ENCODE data around the gene NODAL. TPM values are rescaled to one million over a fixed set of nuclear protein-coding genes. Genes with fewer than 3 reads are reported as not detected.

The NODAL gene
- total RNA-seq, 1 experiment from 2014 or later, result 57.0 TPM

DNA sequence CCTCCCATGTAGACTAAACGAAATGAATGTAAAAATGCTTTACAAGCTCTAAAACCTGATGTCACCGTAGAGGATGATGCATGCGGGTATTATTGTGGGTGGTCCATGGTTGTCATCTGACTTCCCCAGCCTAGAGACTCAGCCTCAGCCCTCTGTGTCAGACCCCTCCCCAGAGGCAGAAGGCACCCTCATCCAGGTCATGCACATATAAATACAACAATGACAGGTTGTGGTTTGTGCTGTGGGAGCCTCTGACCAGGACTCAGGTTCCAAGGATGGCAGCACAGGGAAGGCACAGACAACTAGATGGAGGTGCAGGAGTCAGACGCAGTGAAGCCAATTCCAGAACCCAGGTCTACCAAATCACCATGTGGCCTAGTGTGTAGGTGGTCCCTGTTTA, 3.3 kb upstream of the NODAL start (continued):
- TF ChIP-seq, protein P1, sequence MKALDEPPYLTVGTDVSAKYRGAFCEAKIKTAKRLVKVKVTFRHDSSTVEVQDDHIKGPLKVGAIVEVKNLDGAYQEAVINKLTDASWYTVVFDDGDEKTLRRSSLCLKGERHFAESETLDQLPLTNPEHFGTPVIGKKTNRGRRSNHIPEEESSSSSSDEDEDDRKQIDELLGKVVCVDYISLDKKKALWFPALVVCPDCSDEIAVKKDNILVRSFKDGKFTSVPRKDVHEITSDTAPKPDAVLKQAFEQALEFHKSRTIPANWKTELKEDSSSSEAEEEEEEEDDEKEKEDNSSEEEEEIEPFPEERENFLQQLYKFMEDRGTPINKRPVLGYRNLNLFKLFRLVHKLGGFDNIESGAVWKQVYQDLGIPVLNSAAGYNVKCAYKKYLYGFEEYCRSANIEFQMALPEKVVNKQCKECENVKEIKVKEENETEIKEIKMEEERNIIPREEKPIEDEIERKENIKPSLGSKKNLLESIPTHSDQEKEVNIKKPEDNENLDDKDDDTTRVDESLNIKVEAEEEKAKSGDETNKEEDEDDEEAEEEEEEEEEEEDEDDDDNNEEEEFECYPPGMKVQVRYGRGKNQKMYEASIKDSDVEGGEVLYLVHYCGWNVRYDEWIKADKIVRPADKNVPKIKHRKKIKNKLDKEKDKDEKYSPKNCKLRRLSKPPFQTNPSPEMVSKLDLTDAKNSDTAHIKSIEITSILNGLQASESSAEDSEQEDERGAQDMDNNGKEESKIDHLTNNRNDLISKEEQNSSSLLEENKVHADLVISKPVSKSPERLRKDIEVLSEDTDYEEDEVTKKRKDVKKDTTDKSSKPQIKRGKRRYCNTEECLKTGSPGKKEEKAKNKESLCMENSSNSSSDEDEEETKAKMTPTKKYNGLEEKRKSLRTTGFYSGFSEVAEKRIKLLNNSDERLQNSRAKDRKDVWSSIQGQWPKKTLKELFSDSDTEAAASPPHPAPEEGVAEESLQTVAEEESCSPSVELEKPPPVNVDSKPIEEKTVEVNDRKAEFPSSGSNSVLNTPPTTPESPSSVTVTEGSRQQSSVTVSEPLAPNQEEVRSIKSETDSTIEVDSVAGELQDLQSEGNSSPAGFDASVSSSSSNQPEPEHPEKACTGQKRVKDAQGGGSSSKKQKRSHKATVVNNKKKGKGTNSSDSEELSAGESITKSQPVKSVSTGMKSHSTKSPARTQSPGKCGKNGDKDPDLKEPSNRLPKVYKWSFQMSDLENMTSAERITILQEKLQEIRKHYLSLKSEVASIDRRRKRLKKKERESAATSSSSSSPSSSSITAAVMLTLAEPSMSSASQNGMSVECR (CRISPR knock-in tag; IDR thresholded peaks at IDR 0.05; ENCODE audit: borderline replicate concordance), result no peak
- no peak for TF ChIP-seq OVOL2 (CRISPR knock-in tag; IDR thresholded peaks at IDR 0.05; ENCODE audit: borderline replicate concordance)
- no peak for TF ChIP-seq TCF7 (CRISPR knock-in tag; IDR thresholded peaks at IDR 0.05; ENCODE audit: low read depth)

DNA sequence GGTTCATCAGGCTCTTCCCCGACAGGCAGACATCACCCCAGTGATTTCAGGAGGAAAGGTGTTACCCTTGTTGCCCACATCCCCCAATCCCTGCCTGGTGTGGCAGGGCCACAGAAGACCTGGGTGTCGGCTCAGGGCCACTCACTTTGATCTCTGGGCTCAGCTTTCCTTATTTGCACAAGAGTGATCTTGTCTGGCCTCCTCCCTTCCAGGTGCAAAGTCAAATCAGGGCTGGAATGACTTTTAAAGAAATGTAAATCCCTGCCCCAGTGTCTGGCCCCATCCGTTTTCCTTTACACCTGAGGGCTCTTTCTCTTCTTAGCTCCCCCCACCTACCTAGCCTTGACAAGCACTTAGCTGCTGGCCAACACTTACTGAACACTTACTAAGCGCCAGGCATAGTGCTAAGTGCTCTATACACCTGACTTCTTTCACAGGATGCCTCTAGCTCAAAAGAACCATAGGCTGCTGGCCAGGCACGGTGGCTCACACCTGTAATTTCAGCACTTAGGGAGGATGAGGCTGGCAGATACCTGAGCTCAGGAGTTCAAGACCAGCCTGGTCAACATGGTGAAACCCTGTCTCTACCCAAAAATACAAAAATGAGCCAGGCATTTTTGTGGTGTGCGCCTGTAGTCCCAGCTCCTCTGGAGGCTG, 979 bp upstream of the NODAL start:
- peaks cover 74% of the 10 kb centered on the region for H3K4me1 Mint-ChIP-seq
- ChIA-PET CTCF (interaction anchor here (0.6 to 2.4 kb wide), 15 partner anchors 8 to 296 kb away, joined by 3 to 19 read pairs (median 4); partner anchors contain the start of genes EIF4EBP2 and TYSND1), POLR2A (interaction anchor here (0.8 to 1.7 kb wide), 5 partner anchors 13 to 55 kb away, joined by 3 to 16 read pairs (median 6); partner anchors contain the start of genes EIF4EBP2 and PALD1)
- no peaks in the 10 kb centered on the region for H3K9me3 Mint-ChIP-seq
- peak overlapping the region; percentile 95 for H3K27ac Mint-ChIP-seq
- H3K4me3 Mint-ChIP-seq, result peak overlapping the region; percentile 77
- peaks cover 6% of the 10 kb centered on the region for H3K36me3 Mint-ChIP-seq
- peak; percentile 67 for DNase-seq (ENCODE audit: low spot score)
- peak; percentile 65 for ATAC-seq
- peaks cover 19% of the 10 kb centered on the region for H3K27me3 Mint-ChIP-seq (ENCODE audit: low read depth)
- no peak for TF ChIP-seq RELA (CRISPR knock-in tag; IDR thresholded peaks at IDR 0.05; ENCODE audit: borderline replicate concordance)
- peak; percentile 49; the same call in 1 of the 2 replicates for TF ChIP-seq MYBL2 (CRISPR knock-in tag; IDR thresholded peaks at IDR 0.05)
- 0 out of 2 replicates have a peak, but pooled peaks have one; percentile 18 for TF ChIP-seq AR (CRISPR knock-in tag; IDR thresholded peaks at IDR 0.05)
- peak; percentile 66; the same call in 1 of the 2 replicates for TF ChIP-seq SP1 (CRISPR knock-in tag; conservative IDR thresholded peaks at IDR 0.05)
- TF ChIP-seq ZMAT4 (CRISPR knock-in tag; IDR thresholded peaks at IDR 0.05), result no peak
- TF ChIP-seq AFF4 (CRISPR knock-in tag; IDR thresholded peaks at IDR 0.05; ENCODE audit: borderline replicate concordance), result peak; percentile 78; the same call in 1 of the 2 replicates
- TF ChIP-seq FOXK1 (CRISPR knock-in tag; IDR thresholded peaks at IDR 0.05), result 0 out of 2 replicates have a peak, but pooled peaks have one; percentile 63
- no peak for TF ChIP-seq ZNF416 (CRISPR knock-in tag; IDR thresholded peaks at IDR 0.05)
- TF ChIP-seq ELF4 (CRISPR knock-in tag; IDR thresholded peaks at IDR 0.05; ENCODE audit: low read depth), result no peak
- no peak for TF ChIP-seq TP53 (CRISPR knock-in tag; IDR thresholded peaks at IDR 0.05)
- no peak for TF ChIP-seq NFYB (CRISPR knock-in tag; conservative IDR thresholded peaks at IDR 0.05; ENCODE audit: low read depth)
- TF ChIP-seq MXD4 (CRISPR knock-in tag; IDR thresholded peaks at IDR 0.05; ENCODE audit: borderline replicate concordance), result no peak
- TF ChIP-seq FOXJ3 (CRISPR knock-in tag; IDR thresholded peaks at IDR 0.05; ENCODE audit: borderline replicate concordance), result no peak
- TF ChIP-seq, protein P2, sequence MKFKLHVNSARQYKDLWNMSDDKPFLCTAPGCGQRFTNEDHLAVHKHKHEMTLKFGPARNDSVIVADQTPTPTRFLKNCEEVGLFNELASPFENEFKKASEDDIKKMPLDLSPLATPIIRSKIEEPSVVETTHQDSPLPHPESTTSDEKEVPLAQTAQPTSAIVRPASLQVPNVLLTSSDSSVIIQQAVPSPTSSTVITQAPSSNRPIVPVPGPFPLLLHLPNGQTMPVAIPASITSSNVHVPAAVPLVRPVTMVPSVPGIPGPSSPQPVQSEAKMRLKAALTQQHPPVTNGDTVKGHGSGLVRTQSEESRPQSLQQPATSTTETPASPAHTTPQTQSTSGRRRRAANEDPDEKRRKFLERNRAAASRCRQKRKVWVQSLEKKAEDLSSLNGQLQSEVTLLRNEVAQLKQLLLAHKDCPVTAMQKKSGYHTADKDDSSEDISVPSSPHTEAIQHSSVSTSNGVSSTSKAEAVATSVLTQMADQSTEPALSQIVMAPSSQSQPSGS (CRISPR knock-in tag; IDR thresholded peaks at IDR 0.05; ENCODE audit: borderline replicate concordance, low read depth), result no peak
- TF ChIP-seq CBFB (CRISPR knock-in tag; IDR thresholded peaks at IDR 0.05; ENCODE audit: low read depth), result no peak
- TF ChIP-seq, protein P3, sequence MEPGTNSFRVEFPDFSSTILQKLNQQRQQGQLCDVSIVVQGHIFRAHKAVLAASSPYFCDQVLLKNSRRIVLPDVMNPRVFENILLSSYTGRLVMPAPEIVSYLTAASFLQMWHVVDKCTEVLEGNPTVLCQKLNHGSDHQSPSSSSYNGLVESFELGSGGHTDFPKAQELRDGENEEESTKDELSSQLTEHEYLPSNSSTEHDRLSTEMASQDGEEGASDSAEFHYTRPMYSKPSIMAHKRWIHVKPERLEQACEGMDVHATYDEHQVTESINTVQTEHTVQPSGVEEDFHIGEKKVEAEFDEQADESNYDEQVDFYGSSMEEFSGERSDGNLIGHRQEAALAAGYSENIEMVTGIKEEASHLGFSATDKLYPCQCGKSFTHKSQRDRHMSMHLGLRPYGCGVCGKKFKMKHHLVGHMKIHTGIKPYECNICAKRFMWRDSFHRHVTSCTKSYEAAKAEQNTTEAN (CRISPR knock-in tag; IDR thresholded peaks at IDR 0.05), result peak; percentile 76; the same call in 1 of the 2 replicates
- no peak for TF ChIP-seq ZNF317 (CRISPR knock-in tag; IDR thresholded peaks at IDR 0.05; ENCODE audit: borderline replicate concordance, low read depth)
- no peak for TF ChIP-seq JUN (CRISPR knock-in tag; IDR thresholded peaks at IDR 0.05)

Measured in WTC11 (cell line).